Endodermal cell (in vitro differentiated cells): ENCODE results near the gene SH3BP1. TPM values are rescaled to one million over a fixed set of nuclear protein-coding genes. Genes with fewer than 3 reads are reported as not detected.

Experiments used
- DNase-seq: peaks from one replicate; pipeline ENCODE4 v3.0.0-alpha.2; 2017
- H3K27ac ChIP-seq: 2 replicates; pipeline ENCODE4 v1.5.1; 2013; ENCODE audit warnings: mild to moderate bottlenecking, low read depth, low read length, moderate library complexity
- H3K27me3 ChIP-seq: 2 replicates; pipeline ENCODE4 v1.6.1; 2013; ENCODE audit warnings: mild to moderate bottlenecking, low read length, moderate library complexity; ENCODE audit not compliant: insufficient read depth, control insufficient read depth, poor library complexity, severe bottlenecking
- H3K36me3 ChIP-seq: 2 replicates; pipeline ENCODE4 v1.7.0; 2013; ENCODE audit warnings: mild to moderate bottlenecking, low read length, moderate library complexity; ENCODE audit not compliant: control insufficient read depth, insufficient read depth
- H3K4me1 ChIP-seq: one replicate; pipeline ENCODE4 v1.7.0; 2013; ENCODE audit warnings: low read length; ENCODE audit not compliant: control insufficient read depth, insufficient read depth
- H3K4me3 ChIP-seq: 2 replicates; pipeline ENCODE4 v1.5.1; 2013; ENCODE audit warnings: mild to moderate bottlenecking, low read length, moderate library complexity
- H3K9ac ChIP-seq: 2 replicates; pipeline ENCODE4 v1.6.1; 2013; ENCODE audit warnings: mild to moderate bottlenecking, low read length, moderate library complexity; ENCODE audit not compliant: poor library complexity, severe bottlenecking; ENCODE audit errors: extremely low read depth
- H3K9me3 ChIP-seq: 2 replicates; pipeline ENCODE4 v1.6.1; 2013; ENCODE audit warnings: mild to moderate bottlenecking, low read length, moderate library complexity; ENCODE audit not compliant: control insufficient read depth
- H3K27ac Mint-ChIP-seq: 2 replicates; pipeline ENCODE4 v1.8.0; 2020; ENCODE audit warnings: mixed read lengths
- H3K27me3 Mint-ChIP-seq: 2 replicates; pipeline ENCODE4 v1.8.0; 2021; ENCODE audit warnings: mild to moderate bottlenecking, mixed read lengths; ENCODE audit not compliant: insufficient read depth
- H3K36me3 Mint-ChIP-seq: 2 replicates; pipeline ENCODE4 v1.8.0; 2020; ENCODE audit warnings: low read depth, mixed read lengths
- H3K4me1 Mint-ChIP-seq: 2 replicates; pipeline ENCODE4 v1.8.0; 2020; ENCODE audit warnings: mixed read lengths
- H3K4me3 Mint-ChIP-seq: 2 replicates; pipeline ENCODE4 v1.8.0; 2020; ENCODE audit warnings: mild to moderate bottlenecking, moderate library complexity, mixed read lengths
- H3K9me3 Mint-ChIP-seq: 2 replicates; pipeline ENCODE4 v1.8.0; 2020; ENCODE audit warnings: mild to moderate bottlenecking, mixed read lengths
- WGBS, 2 experiments: methylation state at CpG; one replicate each; pipeline versions ENCODE4 v1.1.5 to v1.1.7; 2013; ENCODE audit warnings: missing lambda C conversion rate in 2 of 2, mixed read lengths in 1 of 2; ENCODE audit not compliant: insufficient coverage in 1 of 2, insufficient read length in 1 of 2; 5-methylcytosine and 5-hydroxymethylcytosine counted together
- total RNA-seq, 2 donors: library from RNA; stranded (reverse); fragmentation: NEBNext Ultra II Directional in 1 of 2; extraction: Animal tissue kit (Norgen Biotek cat#: 25700) in 1 of 2; gene quantifications; 2 replicates in 1 of 2; 3 replicates in 1 of 2; pipeline ENCODE4 v1.2.1, GENCODE V29; 2021
- TF ChIP-seq, protein P1 (sequence below): fragments of 200-600 bp; sonication (generic); conservative IDR thresholded peaks from 2 replicates; pipeline ENCODE4 v1.5.0; 2021; ENCODE audit warnings: antibody characterized with exemption, mild to moderate bottlenecking

Gene SH3BP1
- total RNA-seq, 2 donors from 2014 or later = 37.7 to 38.6 TPM

DNA sequence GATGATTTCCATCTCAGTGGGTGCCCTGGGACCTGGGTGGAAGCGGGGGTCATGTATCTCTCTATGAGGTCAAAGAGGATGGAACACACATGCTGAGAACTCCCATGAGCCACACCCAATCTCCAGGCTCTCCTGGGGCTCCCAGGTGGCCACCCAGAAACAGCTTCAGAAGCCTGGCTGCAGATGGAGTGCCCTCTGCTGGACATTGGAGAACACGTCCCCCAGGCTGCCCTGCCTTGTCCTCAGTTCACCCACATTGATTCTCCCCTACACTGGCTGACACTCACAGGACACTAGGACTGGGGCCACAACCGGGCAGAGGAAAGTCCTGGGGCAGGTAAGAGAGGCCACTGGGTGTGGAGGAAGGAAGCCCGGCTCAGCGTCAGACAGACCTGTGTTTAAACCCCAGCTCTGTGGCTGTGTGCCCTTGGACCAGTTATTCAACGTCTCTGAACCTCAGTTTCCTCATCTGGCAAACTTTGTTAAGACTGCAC lies 42.1 kb downstream of the SH3BP1 start:
- TF ChIP-seq, protein P1, sequence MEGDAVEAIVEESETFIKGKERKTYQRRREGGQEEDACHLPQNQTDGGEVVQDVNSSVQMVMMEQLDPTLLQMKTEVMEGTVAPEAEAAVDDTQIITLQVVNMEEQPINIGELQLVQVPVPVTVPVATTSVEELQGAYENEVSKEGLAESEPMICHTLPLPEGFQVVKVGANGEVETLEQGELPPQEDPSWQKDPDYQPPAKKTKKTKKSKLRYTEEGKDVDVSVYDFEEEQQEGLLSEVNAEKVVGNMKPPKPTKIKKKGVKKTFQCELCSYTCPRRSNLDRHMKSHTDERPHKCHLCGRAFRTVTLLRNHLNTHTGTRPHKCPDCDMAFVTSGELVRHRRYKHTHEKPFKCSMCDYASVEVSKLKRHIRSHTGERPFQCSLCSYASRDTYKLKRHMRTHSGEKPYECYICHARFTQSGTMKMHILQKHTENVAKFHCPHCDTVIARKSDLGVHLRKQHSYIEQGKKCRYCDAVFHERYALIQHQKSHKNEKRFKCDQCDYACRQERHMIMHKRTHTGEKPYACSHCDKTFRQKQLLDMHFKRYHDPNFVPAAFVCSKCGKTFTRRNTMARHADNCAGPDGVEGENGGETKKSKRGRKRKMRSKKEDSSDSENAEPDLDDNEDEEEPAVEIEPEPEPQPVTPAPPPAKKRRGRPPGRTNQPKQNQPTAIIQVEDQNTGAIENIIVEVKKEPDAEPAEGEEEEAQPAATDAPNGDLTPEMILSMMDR = peak; percentile 92
- H3K4me1 Mint-ChIP-seq = peaks cover 5% of the 10 kb centered on the region
- H3K4me3 ChIP-seq = no peak overlapping the region
- 38 to 47% methylated on average over 5 to 6 of the region's 6 CpGs for WGBS, 2 experiments
- H3K27ac Mint-ChIP-seq = no peak overlapping the region
- no peaks in the 10 kb centered on the region for H3K4me1 ChIP-seq
- H3K4me3 Mint-ChIP-seq = no peak overlapping the region
- no peak overlapping the region for H3K9ac ChIP-seq
- peak; percentile 92 for DNase-seq
- no peaks in the 10 kb centered on the region for H3K27me3 ChIP-seq
- no peak overlapping the region for H3K27ac ChIP-seq
- no peaks in the 10 kb centered on the region for H3K9me3 ChIP-seq
- H3K36me3 Mint-ChIP-seq = no peaks in the 10 kb centered on the region
- no peaks in the 10 kb centered on the region for H3K27me3 Mint-ChIP-seq
- H3K9me3 Mint-ChIP-seq = no peaks in the 10 kb centered on the region
- no peaks in the 10 kb centered on the region for H3K36me3 ChIP-seq

DNA sequence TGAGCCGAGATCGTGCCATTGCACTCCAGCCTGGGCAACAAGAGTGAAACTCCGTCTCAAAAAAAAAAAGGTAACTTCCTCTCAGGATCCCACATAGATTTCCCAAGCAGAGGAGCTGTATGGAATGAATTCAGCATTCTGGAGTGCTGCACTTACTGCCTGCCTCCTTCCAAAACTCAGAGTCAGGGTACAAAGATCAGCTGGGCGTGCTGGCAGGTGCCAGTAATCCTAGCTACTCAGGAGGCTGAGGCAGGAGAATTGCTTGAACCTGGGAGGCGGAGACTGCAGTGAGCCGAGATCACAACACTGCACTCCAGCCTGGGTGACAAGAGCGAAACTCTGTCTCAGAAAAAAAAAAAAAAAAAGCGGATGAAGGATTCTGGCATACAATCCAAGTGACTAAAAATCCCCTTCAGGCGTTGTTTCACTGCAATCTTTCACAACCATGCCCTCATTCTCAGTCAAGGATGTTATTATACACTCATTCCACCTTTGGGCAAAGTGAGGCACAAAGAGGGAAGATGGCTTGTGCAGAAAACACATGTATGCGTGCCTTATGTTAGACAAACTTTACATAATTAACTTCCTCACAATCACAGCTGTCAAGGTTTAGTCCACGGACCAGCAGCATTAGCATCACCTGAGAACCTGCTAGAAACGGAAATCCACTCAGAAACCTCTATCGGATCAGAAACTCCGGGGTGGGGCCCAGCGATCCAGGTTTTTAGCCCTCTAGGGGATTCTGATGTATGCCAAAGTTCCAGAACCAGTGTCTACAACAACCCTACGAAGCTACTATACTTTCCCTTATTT lies 45.5 kb downstream of the SH3BP1 start:
- no peak overlapping the region for H3K27ac ChIP-seq
- 89 to 90% methylated on average over 13 to 16 of the region's 16 CpGs for WGBS, 2 experiments
- Mint-ChIP-seq H3K36me3 (peaks cover 10% of the 10 kb centered on the region), H3K9me3 (no peaks in the 10 kb centered on the region), H3K27me3 (no peaks in the 10 kb centered on the region), H3K4me1 (peaks cover 5% of the 10 kb centered on the region), H3K27ac (no peak overlapping the region), H3K4me3 (no peak overlapping the region)
- no peaks in the 10 kb centered on the region for H3K27me3 ChIP-seq
- DNase-seq = no peak
- no peak overlapping the region for H3K9ac ChIP-seq
- H3K36me3 ChIP-seq = peaks cover 10% of the 10 kb centered on the region
- H3K9me3 ChIP-seq = no peaks in the 10 kb centered on the region
- H3K4me1 ChIP-seq = no peaks in the 10 kb centered on the region
- TF ChIP-seq, protein P1 = no peak
- H3K4me3 ChIP-seq = no peak overlapping the region

DNA sequence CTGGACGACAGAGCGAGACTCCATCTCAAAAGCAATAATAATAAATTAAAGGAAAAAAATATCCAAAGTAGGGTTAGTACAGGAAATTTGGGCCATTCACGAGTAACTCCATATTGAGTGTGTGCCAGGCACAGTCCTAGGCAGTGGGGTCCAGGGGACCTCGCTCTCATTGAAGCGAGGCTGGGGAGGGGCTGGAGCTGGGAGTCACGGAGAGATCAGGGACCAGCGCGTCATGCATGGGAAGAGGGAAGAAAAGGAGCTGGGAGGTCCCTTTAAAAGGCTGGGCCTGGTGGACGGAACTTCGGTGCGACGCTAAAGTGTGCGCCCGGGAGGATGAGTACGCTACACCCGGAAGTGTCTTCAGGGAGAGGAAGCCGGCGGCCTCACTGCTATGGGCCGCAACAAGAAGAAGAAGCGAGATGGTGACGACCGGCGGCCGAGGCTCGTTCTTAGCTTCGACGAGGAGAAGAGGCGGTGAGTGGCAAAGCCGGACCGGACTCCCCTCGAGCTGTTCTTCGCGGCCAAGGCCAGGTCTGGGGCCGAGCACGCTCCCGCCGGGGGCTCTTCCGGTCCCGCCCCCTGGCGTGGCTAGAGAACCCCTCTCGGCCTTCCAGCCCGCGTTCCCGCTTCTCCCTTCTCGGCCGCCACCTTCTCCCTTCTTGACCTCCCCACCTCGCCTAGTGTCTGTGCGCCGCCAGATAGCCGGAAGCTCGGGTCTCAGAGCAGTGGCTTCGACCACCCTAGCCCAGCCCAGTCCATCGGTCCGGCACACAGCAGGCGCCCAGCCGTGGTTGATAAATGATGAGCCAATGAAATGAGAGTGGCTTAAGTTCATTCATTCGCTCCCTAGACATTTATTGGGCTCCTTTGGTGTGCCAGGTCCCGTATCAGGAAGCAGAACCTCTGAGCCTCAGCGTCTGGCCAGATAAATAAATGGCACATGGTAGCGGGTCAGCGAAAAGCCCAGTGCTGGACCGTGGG lies 46.8 kb downstream of the SH3BP1 start, which contains the start of gene NOL12:
Gene NOL12, plus strand, starts transcription at position 342 of the 981 bp plus-strand sequence. Its CDS starts 50 bp downstream, at position 392.
- H3K27ac ChIP-seq = no peak within 1 kb of the TSS
- peaks cover 19% of the 10 kb centered on the region for H3K36me3 Mint-ChIP-seq
- peak within 1 kb of the TSS; percentile 96 for H3K27ac Mint-ChIP-seq

More for the DNA sequence above, 46.8 kb downstream of the SH3BP1 start, which contains the start of gene NOL12:
- Mint-ChIP-seq H3K27me3 (no peaks in the 10 kb centered on the region), H3K4me3 (peak within 1 kb of the TSS; percentile 95), H3K9me3 (no peaks in the 10 kb centered on the region), H3K4me1 (peaks cover 5% of the 10 kb centered on the region)
- peak; percentile 95 for DNase-seq
- no peaks in the 10 kb centered on the region for H3K27me3 ChIP-seq
- no peaks in the 10 kb centered on the region for H3K4me1 ChIP-seq
- no peaks in the 10 kb centered on the region for H3K9me3 ChIP-seq
- peak within 1 kb of the TSS; percentile 68 for H3K9ac ChIP-seq
- 1 to 2% methylated on average over 20 to 60 of the region's 62 CpGs for WGBS, 2 experiments
- peaks cover 10% of the 10 kb centered on the region for H3K36me3 ChIP-seq
- H3K4me3 ChIP-seq = peak within 1 kb of the TSS; percentile 91
- TF ChIP-seq, protein P1 = no peak
